GM15510 (cell line): ENCODE results near the gene NAA80.

ENCODE experiments used
- POLR2A ChIP-seq: IDR thresholded peaks from 3 replicates; pipeline ENCODE4 v1.6.1; 2011; ENCODE audit warnings: borderline replicate concordance; ENCODE audit not compliant: insufficient read length; ENCODE audit errors: extremely low read depth

NAA80 gene

DNA sequence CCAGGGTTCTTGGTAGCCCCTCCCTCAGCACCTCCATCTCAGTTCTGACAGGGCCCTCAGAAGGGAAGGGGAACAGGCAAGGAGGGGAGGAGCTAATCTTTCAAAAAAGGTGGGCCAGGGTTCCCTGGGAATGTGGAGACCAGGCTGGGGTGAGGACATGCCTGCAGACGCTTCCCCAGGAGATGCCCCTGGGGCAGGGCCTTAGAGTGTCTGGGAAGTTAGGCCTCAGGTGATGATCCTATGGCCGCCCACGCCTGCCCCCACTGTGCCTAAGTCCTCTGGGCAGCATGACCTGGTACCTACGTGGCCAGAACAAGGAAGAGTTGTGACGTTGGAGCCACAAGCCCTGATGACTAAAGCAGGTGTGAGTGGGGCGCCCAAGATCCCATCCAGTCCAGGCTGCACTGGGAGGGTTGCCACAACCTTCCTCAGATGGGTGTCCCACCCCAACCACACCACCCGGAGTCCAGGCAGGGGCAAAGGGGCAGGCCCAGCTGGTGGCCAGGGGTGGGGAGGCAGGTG is 34.2 kb downstream of the NAA80 start:
- no peak for TF ChIP-seq POLR2A

DNA sequence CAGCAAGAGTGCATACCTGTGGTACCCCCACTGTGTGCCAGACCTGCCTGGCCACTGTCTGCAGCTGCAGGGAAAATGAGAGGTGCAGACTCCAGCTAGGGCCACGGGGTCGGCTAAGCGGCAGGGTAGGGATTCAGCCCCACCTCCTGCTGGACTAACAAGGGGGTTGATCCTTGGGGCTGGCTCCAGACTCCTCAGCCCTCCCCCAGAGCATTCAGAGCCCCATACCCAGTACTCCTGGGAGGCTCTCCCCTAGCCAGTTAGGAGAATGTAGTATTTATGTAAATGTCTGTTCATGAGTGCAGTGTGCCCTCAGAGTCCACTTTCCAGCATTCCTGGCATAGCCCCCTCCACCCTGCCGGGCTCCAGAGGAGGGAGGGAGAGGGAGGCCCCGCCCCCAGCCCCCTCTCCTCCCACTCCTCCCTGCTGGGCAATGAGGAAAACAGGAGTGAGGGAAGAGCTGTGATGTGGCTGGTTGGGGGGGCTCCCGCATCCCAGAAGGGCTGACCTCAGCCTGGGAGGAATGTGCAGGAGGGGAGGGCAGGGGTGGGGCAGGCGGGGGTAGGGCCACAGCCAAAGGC is 34.7 kb downstream of the NAA80 start:
- no peak for TF ChIP-seq POLR2A

GRCh38 chr3:50263478-50264382 is 35.5 kb downstream of the NAA80 start:
- no peak for TF ChIP-seq POLR2A

DNA sequence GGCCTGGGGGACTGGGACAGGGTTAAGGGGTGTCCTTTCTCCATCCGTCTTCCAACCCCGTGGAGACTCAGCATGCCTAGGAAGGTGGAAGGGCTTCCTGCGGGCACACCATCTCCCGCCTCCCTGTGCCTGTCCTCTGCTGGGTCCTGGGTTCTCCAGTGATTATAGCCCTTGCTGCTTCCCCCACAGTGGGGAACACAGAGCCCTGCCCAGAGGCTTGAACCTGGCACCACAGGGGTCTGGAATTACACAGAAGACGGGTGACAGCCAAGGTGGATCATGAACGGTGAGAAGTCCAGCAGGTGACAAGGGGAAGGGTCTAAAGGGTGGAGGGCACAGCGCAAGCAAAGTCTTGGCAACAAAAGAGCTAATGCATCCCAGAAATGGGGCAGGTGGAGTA is 36.4 kb downstream of the NAA80 start:
- TF ChIP-seq POLR2A, result no peak

DNA sequence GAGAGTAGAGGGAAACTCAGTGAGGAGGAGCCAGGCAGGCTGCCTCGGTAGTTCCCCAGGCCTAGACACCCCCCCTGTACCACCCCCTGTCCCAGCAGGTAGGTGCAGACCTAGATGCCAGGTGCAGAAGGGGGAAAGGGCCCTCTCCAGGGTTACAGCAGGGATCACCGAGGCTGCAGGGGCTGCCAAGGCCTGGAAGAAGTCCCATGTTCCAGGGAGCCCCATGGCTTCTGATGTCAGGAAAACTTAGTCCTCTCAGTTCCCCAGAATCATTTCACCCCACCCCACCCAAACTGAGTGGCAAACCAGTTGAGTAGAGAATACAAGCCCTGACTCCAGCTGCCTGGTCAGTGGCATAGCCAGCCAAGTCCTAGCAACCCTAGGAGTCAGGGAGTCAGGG is 37.7 kb downstream of the NAA80 start:
- no peak for TF ChIP-seq POLR2A

DNA sequence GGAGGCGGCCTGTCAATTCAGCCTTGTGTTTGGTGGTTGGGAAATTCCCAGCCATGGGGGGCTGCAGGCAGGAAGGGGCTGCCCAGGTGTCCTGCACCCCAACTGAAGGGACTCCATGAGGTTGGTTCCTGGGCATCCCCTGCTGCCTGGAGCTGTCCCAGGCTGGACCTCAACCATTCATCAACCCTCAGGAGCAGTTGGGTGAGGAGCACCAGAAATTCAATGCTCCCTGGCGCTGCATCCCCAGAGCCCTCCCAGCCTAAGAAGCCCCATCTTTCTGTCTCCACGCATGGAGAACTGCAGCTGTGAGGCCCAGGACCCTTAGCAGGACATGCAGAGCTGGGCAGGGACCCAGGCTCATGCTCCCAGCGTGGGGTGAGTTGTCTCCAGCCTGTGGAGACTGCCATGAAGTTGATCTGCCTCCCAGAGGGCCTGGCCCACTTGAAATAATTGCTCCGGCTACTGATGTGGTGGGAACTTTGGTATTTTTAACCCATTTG is 38.2 kb downstream of the NAA80 start:
- no peak for TF ChIP-seq POLR2A

- TF ChIP-seq POLR2A, result peak; percentile 65
Observed at GRCh38 chr3:50260027-50260941, 38.9 kb downstream of the NAA80 start.

GRCh38 chr3:50259432-50260026 is 39.7 kb downstream of the NAA80 start:
- TF ChIP-seq POLR2A, result no peak

- no peak for TF ChIP-seq POLR2A
Observed at GRCh38 chr3:50258979-50259378, 40.2 kb downstream of the NAA80 start.

- TF ChIP-seq POLR2A, result no peak
Observed at GRCh38 chr3:50258029-50258680, 41.0 kb downstream of the NAA80 start.

- no peak for TF ChIP-seq POLR2A
Observed at GRCh38 chr3:50256978-50257890, 42.0 kb downstream of the NAA80 start.

- TF ChIP-seq POLR2A, result no peak
Observed at GRCh38 chr3:50255251-50255615, 44.0 kb downstream of the NAA80 start.
